Adrenal gland (tissue), 5 donors: ENCODE measurements around the gene CUEDC1.

Experiments used
- POLR2A ChIP-seq, 2 donors: fragments of 450-650 bp; IDR thresholded peaks; one replicate each; pipeline ENCODE4 v1.6.1; 2017; ENCODE audit warnings: antibody characterized with exemption in 2 of 2, mild to moderate bottlenecking in 2 of 2, moderate library complexity in 1 of 2
- TF ChIP-seq, protein P1 (sequence below), 6 experiments: fragments of 450-650 bp in 4 of 6; fragments of 200-600 bp in 2 of 6; sonication (generic) in 1 of 6; IDR thresholded peaks; 1 replicate in 5 of 6; 2 replicates in 1 of 6; pipeline versions ENCODE4 v1.5.1 to v1.8.0; 2016 to 2021; ENCODE audit warnings: antibody characterized with exemption in 6 of 6, mild to moderate bottlenecking in 2 of 6, moderate library complexity in 1 of 6
- donor health status: DM: no; HTN: no; CAD: no.

DNA sequence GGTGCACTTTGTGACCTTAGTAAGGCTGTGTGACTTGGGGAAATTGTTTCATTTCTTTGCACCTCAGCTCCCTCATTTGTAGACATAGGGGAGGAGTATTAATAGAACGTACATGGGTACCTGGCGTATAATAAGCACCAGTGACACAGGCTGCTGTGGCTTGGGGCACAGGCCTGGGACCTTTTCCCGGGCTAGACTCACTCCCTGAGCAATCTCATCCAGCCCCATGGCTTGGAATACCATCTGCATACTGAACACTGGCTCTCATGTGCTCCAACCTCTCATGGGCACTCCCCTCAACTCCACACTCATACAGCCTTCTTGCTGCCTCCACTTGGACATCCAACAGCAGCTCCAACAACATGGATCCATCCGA is 64.4 kb downstream of the CUEDC1 start:
- TF ChIP-seq POLR2A (IDR thresholded peaks at IDR 0.05), result peak in 1 of 2 donors; percentile 54
- TF ChIP-seq, protein P1, sequence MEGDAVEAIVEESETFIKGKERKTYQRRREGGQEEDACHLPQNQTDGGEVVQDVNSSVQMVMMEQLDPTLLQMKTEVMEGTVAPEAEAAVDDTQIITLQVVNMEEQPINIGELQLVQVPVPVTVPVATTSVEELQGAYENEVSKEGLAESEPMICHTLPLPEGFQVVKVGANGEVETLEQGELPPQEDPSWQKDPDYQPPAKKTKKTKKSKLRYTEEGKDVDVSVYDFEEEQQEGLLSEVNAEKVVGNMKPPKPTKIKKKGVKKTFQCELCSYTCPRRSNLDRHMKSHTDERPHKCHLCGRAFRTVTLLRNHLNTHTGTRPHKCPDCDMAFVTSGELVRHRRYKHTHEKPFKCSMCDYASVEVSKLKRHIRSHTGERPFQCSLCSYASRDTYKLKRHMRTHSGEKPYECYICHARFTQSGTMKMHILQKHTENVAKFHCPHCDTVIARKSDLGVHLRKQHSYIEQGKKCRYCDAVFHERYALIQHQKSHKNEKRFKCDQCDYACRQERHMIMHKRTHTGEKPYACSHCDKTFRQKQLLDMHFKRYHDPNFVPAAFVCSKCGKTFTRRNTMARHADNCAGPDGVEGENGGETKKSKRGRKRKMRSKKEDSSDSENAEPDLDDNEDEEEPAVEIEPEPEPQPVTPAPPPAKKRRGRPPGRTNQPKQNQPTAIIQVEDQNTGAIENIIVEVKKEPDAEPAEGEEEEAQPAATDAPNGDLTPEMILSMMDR (IDR thresholded peaks at IDR 0.05), result no peak
